Hepatocyte (in vitro differentiated cells): ENCODE data around the gene ZSWIM7. TPM values are rescaled to one million over a fixed set of nuclear protein-coding genes. Genes with fewer than 3 reads are reported as not detected.

Experiments used
- DNase-seq: peaks from one replicate; pipeline ENCODE4 v3.0.0-alpha.2; 2016; ENCODE audit warnings: low spot score
- H2AFZ ChIP-seq: fragments of 200-600 bp; sonication (generic); 2 replicates; pipeline ENCODE4 v1.6.0; 2016; ENCODE audit warnings: antibody characterized with exemption, mild to moderate bottlenecking
- H3K27ac ChIP-seq: fragments of 200-600 bp; sonication (generic); 2 replicates; pipeline ENCODE4 v1.5.1; 2016; ENCODE audit warnings: mild to moderate bottlenecking
- H3K27me3 ChIP-seq: fragments of 200-600 bp; sonication (generic); 2 replicates; pipeline ENCODE4 v1.6.1; 2016
- H3K36me3 ChIP-seq: fragments of 200-600 bp; sonication (generic); replicated peaks from 2 replicates; pipeline ENCODE4 v1.5.1; 2016; ENCODE audit warnings: low read depth; ENCODE audit not compliant: insufficient read depth
- H3K4me1 ChIP-seq: fragments of 200-600 bp; sonication (generic); 2 replicates; pipeline ENCODE4 v1.5.1; 2016; ENCODE audit warnings: mild to moderate bottlenecking, moderate library complexity; ENCODE audit not compliant: insufficient read depth
- H3K4me2 ChIP-seq: fragments of 200-600 bp; sonication (generic); 2 replicates; pipeline ENCODE4 v1.6.0; 2016
- H3K4me3 ChIP-seq: fragments of 200-600 bp; sonication (generic); 2 replicates; pipeline ENCODE4 v1.5.1; 2016; ENCODE audit warnings: mild to moderate bottlenecking
- H3K79me2 ChIP-seq: fragments of 200-600 bp; sonication (generic); 2 replicates; pipeline ENCODE4 v1.6.0; 2017; ENCODE audit warnings: mild to moderate bottlenecking
- H3K9me2 ChIP-seq: fragments of 200-600 bp; sonication (generic); replicated peaks from 2 replicates; pipeline ENCODE4 v1.6.0; 2017; ENCODE audit warnings: mild to moderate bottlenecking; ENCODE audit not compliant: insufficient read depth
- H3K9me3 ChIP-seq: fragments of 200-600 bp; sonication (generic); 2 replicates; pipeline ENCODE4 v1.5.1; 2016; ENCODE audit warnings: low read depth, mild to moderate bottlenecking
- H4K20me1 ChIP-seq: fragments of 200-600 bp; sonication (generic); 2 replicates; pipeline ENCODE4 v1.6.0; 2016; ENCODE audit warnings: mild to moderate bottlenecking; ENCODE audit not compliant: insufficient read depth, poor library complexity, severe bottlenecking
- CTCF ChIP-seq: fragments of 200-600 bp; sonication (generic); IDR thresholded peaks from 2 replicates; pipeline ENCODE4 v1.5.1; 2016; ENCODE audit warnings: antibody characterized with exemption, mild to moderate bottlenecking; ENCODE audit not compliant: poor library complexity
- EZH2 ChIP-seq: fragments of 200-600 bp; sonication (generic); IDR thresholded peaks from 2 replicates; pipeline ENCODE4 v1.6.1; 2016; ENCODE audit warnings: antibody characterized with exemption, mild to moderate bottlenecking, borderline replicate concordance
- EZH2phosphoT487 ChIP-seq: fragments of 200-600 bp; sonication (generic); IDR thresholded peaks from one replicate; pipeline ENCODE4 v1.6.1; 2018; ENCODE audit warnings: antibody characterized with exemption, mild to moderate bottlenecking, low read depth, moderate library complexity; ENCODE audit not compliant: unreplicated experiment, severe bottlenecking
- WGBS: methylation state at CpG from one replicate; pipeline ENCODE4 v1.1.6; 2016; ENCODE audit warnings: low lambda C conversion rate; ENCODE audit errors: missing lambda C conversion rate; 5-methylcytosine and 5-hydroxymethylcytosine counted together
- polyA plus RNA-seq: library from polyadenylated mRNA; unstranded; fragments of >200 nt; fragmentation: Nextera tagmentation; extraction: Ambion mirVana; gene quantifications from 2 replicates; pipeline ENCODE4 v1.2.1, GENCODE V29; 2016
- total RNA-seq: library from RNA; depleted of rRNA; stranded (reverse); fragments of >200 nt; gene quantifications from 2 replicates; pipeline ENCODE4 v1.2.3, GENCODE V29; 2014

ZSWIM7 gene
- total and polyA plus RNA-seq, 2 experiments from 2014 or later: 27.0 to 46.8 TPM

- no peak for DNase-seq
- H3K4me3 ChIP-seq: no peak overlapping the region
- no peak overlapping the region for H3K27ac ChIP-seq
- no peaks in the 10 kb centered on the region for H4K20me1 ChIP-seq
- H3K4me1 ChIP-seq: no peaks in the 10 kb centered on the region
- no peak overlapping the region for H3K4me2 ChIP-seq
- H3K9me3 ChIP-seq: peaks cover 5% of the 10 kb centered on the region
- H3K36me3 ChIP-seq: peaks cover 9% of the 10 kb centered on the region
- H3K79me2 ChIP-seq: peaks cover 15% of the 10 kb centered on the region
- H3K9me2 ChIP-seq: no peaks in the 10 kb centered on the region
- H2AFZ ChIP-seq: no peak overlapping the region
- no peaks in the 10 kb centered on the region for H3K27me3 ChIP-seq
- WGBS: 87% methylated on average over 3 of the region's 3 CpGs
- TF ChIP-seq EZH2phosphoT487 (no peak), EZH2 (no peak), CTCF (no peak)
Measured at GRCh38 chr17:16007439-16007838, 7.9 kb upstream of the ZSWIM7 start.

- peaks cover 8% of the 10 kb centered on the region for H3K9me3 ChIP-seq
- no peaks in the 10 kb centered on the region for H3K4me1 ChIP-seq
- H3K27ac ChIP-seq: no peak overlapping the region
- H3K4me3 ChIP-seq: no peak overlapping the region
- H3K27me3 ChIP-seq: no peaks in the 10 kb centered on the region
- no peak for DNase-seq
- WGBS: 100% methylated on average over 1 of the region's 1 CpG
- TF ChIP-seq CTCF: no peak
- no peak for TF ChIP-seq EZH2phosphoT487
- TF ChIP-seq EZH2: no peak
- no peaks in the 10 kb centered on the region for H3K9me2 ChIP-seq
- H3K36me3 ChIP-seq: peaks cover 12% of the 10 kb centered on the region
- H3K79me2 ChIP-seq: peaks cover 27% of the 10 kb centered on the region
- H3K4me2 ChIP-seq: no peak overlapping the region
- no peak overlapping the region for H2AFZ ChIP-seq
- peaks cover 5% of the 10 kb centered on the region for H4K20me1 ChIP-seq
Measured at GRCh38 chr17:16005636-16006035, 6.1 kb upstream of the ZSWIM7 start.

- Histone ChIP-seq H2AFZ (no peak overlapping the region), H3K27ac (no peak overlapping the region), H3K4me1 (no peaks in the 10 kb centered on the region), H3K9me2 (no peaks in the 10 kb centered on the region), H3K36me3 (peaks cover 12% of the 10 kb centered on the region), H3K27me3 (no peaks in the 10 kb centered on the region), H3K79me2 (peaks cover 33% of the 10 kb centered on the region), H3K4me3 (no peak overlapping the region), H4K20me1 (peaks cover 10% of the 10 kb centered on the region), H3K4me2 (no peak overlapping the region), H3K9me3 (peaks cover 8% of the 10 kb centered on the region)
- no peak for TF ChIP-seq CTCF
- no peak for TF ChIP-seq EZH2phosphoT487
- no peak for TF ChIP-seq EZH2
- no peak for DNase-seq
- 96% methylated on average over 1 of the region's 1 CpG for WGBS
Measured at GRCh38 chr17:16003841-16004240, 4.3 kb upstream of the ZSWIM7 start.

GRCh38 chr17:16002708-16003260 lies 3.3 kb upstream of the ZSWIM7 start:
- H2AFZ ChIP-seq: no peak overlapping the region
- H3K4me2 ChIP-seq: no peak overlapping the region
- 95% methylated on average over 2 of the region's 2 CpGs for whole genome bisulfite sequencing
- peak overlapping the region; percentile 24 for H3K27ac ChIP-seq
- H4K20me1 ChIP-seq: peaks cover 10% of the 10 kb centered on the region
- H3K9me2 ChIP-seq: no peaks in the 10 kb centered on the region
- H3K4me3 ChIP-seq: no peak overlapping the region
- peak; percentile 27 for DNase-seq
- TF ChIP-seq CTCF: no peak
- no peak for TF ChIP-seq EZH2phosphoT487
- TF ChIP-seq EZH2: no peak
- H3K27me3 ChIP-seq: no peaks in the 10 kb centered on the region
- peaks cover 8% of the 10 kb centered on the region for H3K9me3 ChIP-seq
- H3K4me1 ChIP-seq: no peaks in the 10 kb centered on the region
- H3K79me2 ChIP-seq: peaks cover 33% of the 10 kb centered on the region
- peaks cover 12% of the 10 kb centered on the region for H3K36me3 ChIP-seq
